Uterus (tissue), 2 donors: ENCODE measurements around the gene ZBTB7C.

Experiments used
- CTCF ChIP-seq, 4 experiments: fragments of 200-600 bp in 2 of 4; fragments of 450-650 bp in 2 of 4; sonication (generic) in 2 of 4; IDR thresholded peaks; one replicate each; pipeline ENCODE4 v1.5.1; 2016 to 2019; ENCODE audit warnings: antibody characterized with exemption in 4 of 4, mild to moderate bottlenecking in 2 of 4, moderate library complexity in 1 of 4
- POLR2A ChIP-seq, 2 donors: fragments of 450-650 bp; IDR thresholded peaks; one replicate each; pipeline ENCODE4 v1.6.1; 2016; ENCODE audit warnings: antibody characterized with exemption in 2 of 2, mild to moderate bottlenecking in 1 of 2, moderate library complexity in 1 of 2

- TF ChIP-seq CTCF (IDR thresholded peaks at IDR 0.05) = no peak
- TF ChIP-seq POLR2A (IDR thresholded peaks at IDR 0.05) = no peak
Measured at GRCh38 chr18:48149020-48149685, 260.0 kb downstream of the ZBTB7C start.
